T-helper 2 cell (primary cell): ENCODE results near the gene CIZ1.

Source experiments
- DNase-seq, 5 experiments: peaks; one replicate each; pipeline versions ENCODE4 v3.0.0 to v3.0.0-alpha.2; 2012 to 2022

CIZ1 gene

GRCh38 chr9:128124873-128125579, 66.3 kb downstream of the CIZ1 start:
- peak in 2 of 5 experiments; percentile 6 to 35 for DNase-seq

DNA sequence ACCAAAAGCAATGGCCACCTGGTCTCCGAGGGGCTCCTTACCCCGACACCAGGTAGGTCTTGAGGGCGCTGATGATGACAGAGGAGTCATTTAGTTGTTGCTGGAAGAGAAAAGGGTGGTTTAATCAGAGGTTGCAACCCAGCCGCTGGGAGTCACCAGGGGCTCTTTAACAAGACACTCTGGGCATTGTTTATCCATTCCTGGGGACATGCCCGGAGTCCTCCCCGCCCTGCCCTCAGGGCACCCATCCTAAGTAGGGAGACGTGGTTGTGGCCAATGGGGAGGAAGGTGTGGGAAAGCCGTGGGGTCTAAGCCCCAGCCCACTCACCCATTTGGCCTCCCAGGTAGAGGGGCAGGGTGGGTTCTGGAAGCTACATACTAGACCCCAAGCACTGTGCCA, 66.9 kb downstream of the CIZ1 start:
- DNase-seq, result no peak

GRCh38 chr9:128123451-128124080, 67.8 kb downstream of the CIZ1 start:
- DNase-seq, result no peak

GRCh38 chr9:128122809-128123175, 68.6 kb downstream of the CIZ1 start:
- no peak for DNase-seq

DNA sequence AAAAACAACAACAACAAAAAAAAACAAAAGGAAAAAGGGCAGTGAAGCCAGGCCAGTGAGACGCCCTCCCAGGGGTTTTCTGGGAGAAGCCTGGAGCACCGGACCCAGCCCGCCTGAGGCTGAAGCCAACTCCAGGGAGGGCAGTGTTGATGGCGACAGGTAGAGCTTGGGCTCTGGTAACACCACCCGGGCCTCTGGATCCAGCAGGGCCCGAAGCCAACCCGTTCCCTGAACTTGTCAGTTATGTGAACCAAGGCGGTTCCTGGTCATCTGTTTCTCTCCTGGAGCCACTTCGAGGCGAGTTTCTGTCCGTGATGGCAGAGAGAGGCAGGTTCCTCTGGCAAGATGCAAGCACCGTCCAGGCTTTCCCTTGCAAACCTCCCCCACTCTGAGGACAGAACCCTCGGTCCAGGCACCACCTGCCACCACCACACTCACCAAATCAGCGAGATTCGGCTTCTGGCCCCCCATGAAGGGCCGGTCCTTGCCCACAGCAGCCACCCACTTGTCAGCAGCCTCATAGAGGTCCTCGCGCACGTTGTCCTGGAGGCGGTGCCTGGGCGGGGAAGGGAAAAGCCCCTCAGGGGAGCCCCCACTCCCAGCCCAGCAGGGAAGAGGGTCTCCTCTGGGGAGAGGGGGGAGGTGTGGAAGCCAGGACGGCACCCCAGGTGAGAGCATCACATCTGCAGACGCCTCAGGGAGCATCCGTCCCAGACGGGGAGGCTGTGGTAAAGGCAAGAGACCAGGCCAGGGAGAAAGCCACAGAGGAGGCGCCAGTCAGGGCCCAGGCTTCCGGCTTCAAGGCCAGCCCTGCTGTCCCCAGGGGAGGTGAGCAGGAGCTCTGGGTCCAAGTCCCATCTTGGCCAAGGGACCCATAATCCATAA, 69.2 kb downstream of the CIZ1 start:
- DNase-seq, result no peak

DNA sequence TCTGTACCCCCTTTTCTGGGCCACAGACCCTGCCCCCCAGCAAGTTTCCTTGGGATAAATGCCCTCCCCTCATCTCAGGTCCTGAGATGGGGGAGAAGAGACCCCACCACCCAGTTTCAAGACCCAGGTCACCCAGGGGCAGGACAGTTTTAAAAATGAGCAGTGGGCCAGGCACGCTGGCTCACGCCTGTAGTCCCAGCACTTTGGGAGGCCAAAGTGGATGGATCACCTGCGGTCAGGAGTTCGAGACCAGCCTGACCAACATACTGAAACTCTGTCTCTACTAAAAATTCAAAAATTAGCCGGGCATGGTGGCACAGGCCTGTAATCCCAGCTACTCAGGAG, 69.9 kb downstream of the CIZ1 start:
- DNase-seq, result no peak

GRCh38 chr9:128120741-128121465, 70.5 kb downstream of the CIZ1 start:
- no peak for DNase-seq

GRCh38 chr9:128120061-128120740, 71.2 kb downstream of the CIZ1 start:
- no peak for DNase-seq

- DNase-seq, result no peak
These were observed 72.3 kb downstream of the CIZ1 start for GRCh38 chr9:128118971-128119665.

GRCh38 chr9:128118472-128118857, 72.9 kb downstream of the CIZ1 start:
- DNase-seq, result no peak

DNA sequence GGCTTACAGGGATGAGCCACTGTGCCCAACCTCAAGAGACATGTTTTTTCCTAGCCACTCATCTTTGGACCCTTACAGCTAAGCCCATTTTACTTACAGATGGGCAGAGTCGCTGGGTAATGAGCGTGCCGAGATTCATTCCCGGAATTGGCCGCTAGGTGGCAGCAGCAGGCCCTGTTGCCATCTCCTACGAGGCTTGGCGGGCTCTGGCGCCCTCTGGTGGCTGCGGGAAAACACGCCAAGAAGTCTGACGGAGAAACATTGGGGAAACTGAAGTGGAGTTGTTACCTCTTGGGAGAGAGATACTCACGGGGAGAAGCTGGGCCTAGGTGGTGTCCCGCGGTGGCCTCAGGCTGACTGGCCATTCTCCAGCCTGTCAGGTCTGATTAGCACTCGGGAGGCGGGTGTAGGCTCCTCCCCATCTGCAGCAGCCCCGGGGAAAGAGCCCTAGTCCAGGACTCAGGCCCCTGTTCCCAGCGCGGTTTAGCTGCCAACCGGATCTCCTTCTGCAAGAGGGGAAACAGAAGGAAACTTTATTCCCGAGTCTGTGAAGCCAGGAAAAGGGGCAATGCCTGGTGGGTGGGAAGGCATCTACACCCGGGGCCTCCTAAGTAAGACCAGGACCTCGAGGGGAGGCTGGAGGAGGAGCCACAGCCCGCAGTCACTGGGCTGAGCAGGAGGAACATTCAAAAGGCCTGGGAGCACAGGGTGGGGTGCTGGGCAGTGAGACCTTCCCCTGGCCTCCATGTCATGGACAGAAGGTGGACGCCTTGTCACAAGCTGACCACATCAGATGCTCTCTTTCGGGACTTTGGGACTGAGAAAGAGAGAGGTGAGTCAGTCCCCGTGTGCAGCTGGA, 73.5 kb downstream of the CIZ1 start:
- peak; percentile 80 to 99 (median 93) for DNase-seq

DNA sequence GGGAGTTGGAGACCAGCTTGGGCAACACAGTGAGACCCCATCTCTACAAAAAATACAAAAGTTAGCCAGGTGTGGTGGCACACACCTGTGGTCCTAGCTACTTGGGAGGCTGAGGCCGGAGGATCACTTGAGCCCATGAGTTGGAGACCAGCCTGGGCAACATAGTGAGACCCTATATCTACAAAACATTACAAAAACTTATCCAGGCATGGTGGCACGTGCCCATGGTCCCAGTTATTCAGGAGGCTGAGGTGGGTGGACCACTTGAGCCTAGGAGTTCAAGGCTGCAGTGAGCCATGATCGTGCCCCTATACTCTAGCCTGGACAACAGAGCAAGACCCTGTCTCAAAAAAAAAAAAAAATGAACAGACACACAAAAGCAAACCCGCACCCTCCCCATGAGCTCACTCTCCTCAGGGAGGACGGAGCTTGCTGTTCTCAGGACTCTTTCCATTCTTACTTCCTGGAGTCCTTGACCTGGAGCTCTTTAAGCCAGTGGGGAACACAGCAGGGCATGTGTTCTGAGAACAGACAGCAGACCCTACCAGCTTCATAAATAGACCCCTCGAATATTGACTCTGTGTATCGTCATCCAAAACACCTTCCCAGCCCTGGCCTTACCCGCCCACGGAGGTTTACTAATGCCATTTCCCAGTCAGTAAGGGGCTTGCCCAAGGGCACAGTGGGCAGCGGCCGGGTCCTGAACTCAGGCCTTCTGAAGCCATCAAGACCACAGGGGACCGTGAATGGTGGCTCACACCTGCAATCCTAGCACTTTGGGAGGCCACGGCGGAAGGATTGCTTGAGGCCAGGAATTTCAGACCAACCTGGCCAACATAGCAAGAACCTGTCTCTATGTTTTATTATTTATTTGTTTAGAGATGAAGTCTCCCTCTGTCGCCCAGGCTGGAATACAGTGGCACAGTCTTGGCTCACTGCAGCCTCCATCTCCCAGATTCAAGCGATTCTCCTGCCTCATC, 75.0 kb downstream of the CIZ1 start:
- no peak for DNase-seq
